MCF 10A (cell line): ENCODE results near the gene GPC2. TPM values are rescaled to one million over a fixed set of nuclear protein-coding genes. Genes with fewer than 3 reads are reported as not detected.
A peak's percentile ranks its signal among the peaks of the same experiment; 100 is the strongest.
"Not testable (repeated sequence)": the region's sequence is repeated elsewhere in the genome, so short reads cannot be mapped to it uniquely, and the experiment has no call there.

Experiments used
- BruUV-seq: library from RNA; stranded (reverse); fragments of 400-500 nt; replicated peaks from 2 replicates; lab custom pipeline; 2021; lab: Mats Ljungman, UMichigan
- CTCF ChIA-PET: fragments of 300-600 bp; sonication (Branson Sonifier 250); formaldehyde crosslinking; extraction: SDS; loops from one replicate; lab custom pipeline; 2021; ENCODE audit warnings: antibody characterized with exemption, inconsistent platforms; lab: Yijun Ruan, JAX
- POLR2A ChIA-PET: fragments of 300-600, 350-650 bp; sonication (Branson Sonifier 250); formaldehyde crosslinking; extraction: SDS; loops from one replicate; lab custom pipeline; 2020; ENCODE audit warnings: antibody characterized with exemption, inconsistent platforms; lab: Yijun Ruan, JAX
- DNase-seq: peaks from one replicate; pipeline ENCODE4 v3.0.0-alpha.2; 2018; ENCODE audit not compliant: unreplicated experiment
- H3K27ac Mint-ChIP-seq: one replicate; pipeline ENCODE4 v1.8.0; 2022; ENCODE audit warnings: mild to moderate bottlenecking, low read depth, mixed read lengths; ENCODE audit not compliant: unreplicated experiment
- H3K27me3 Mint-ChIP-seq: one replicate; pipeline ENCODE4 v1.8.0; 2022; ENCODE audit warnings: mixed read lengths; ENCODE audit not compliant: insufficient read depth, unreplicated experiment
- H3K36me3 Mint-ChIP-seq: one replicate; pipeline ENCODE4 v1.8.0; 2022; ENCODE audit warnings: mild to moderate bottlenecking, moderate library complexity, mixed read lengths; ENCODE audit not compliant: insufficient read depth, unreplicated experiment
- H3K4me1 Mint-ChIP-seq: one replicate; pipeline ENCODE4 v1.8.0; 2022; ENCODE audit warnings: mixed read lengths; ENCODE audit not compliant: insufficient read depth, unreplicated experiment
- H3K4me3 Mint-ChIP-seq: one replicate; pipeline ENCODE4 v1.8.0; 2022; ENCODE audit warnings: mild to moderate bottlenecking, moderate library complexity, mixed read lengths; ENCODE audit not compliant: unreplicated experiment
- H3K9me3 Mint-ChIP-seq: one replicate; pipeline ENCODE4 v1.8.0; 2022; ENCODE audit warnings: mixed read lengths; ENCODE audit not compliant: unreplicated experiment
- CTCF ChIP-seq: fragments of 200-600 bp; IDR thresholded peaks from one replicate; pipeline ENCODE4 v1.8.0; 2022; ENCODE audit warnings: antibody characterized with exemption, mild to moderate bottlenecking; ENCODE audit not compliant: unreplicated experiment
- intact Hi-C: fragments of 100-400 bp; cut with micrococcal nuclease; formaldehyde crosslinking; loops from 2 replicates; pipeline ENCODE4 v1.14.1; 2022
- total RNA-seq: library from RNA; stranded (reverse); gene quantifications from 2 replicates; pipeline ENCODE4 v1.2.3, GENCODE V29; 2022

Gene GPC2
- total RNA-seq, 1 experiment from 2014 or later: 0.65 TPM

- ChIA-PET CTCF (interaction anchor here (0.5 to 1.9 kb wide), 5 partner anchors 9 to 100 kb away, joined by 3 to 6 read pairs (median 3); no protein-coding TSS in a partner anchor), POLR2A (no interaction called here)
- BruUV-seq: no TSS peak
- Mint-ChIP-seq H3K27ac (no peak overlapping the region), H3K9me3 (no peaks in the 10 kb centered on the region), H3K36me3 (no peaks in the 10 kb centered on the region), H3K4me3 (no peak overlapping the region), H3K4me1 (peaks cover 5% of the 10 kb centered on the region), H3K27me3 (no peaks in the 10 kb centered on the region)
- no peak for TF ChIP-seq CTCF
- no peak for DNase-seq
- intact Hi-C loops: no loop called here
Measured at GRCh38 chr7:100189061-100189460, 11.9 kb upstream of the GPC2 start.

- H3K27me3 Mint-ChIP-seq: no peaks in the 10 kb centered on the region
- no peaks in the 10 kb centered on the region for H3K9me3 Mint-ChIP-seq
- BruUV-seq: no TSS peak
- H3K36me3 Mint-ChIP-seq: no peaks in the 10 kb centered on the region
- no peak overlapping the region for H3K27ac Mint-ChIP-seq
- intact Hi-C loops: no loop called here
- no peaks in the 10 kb centered on the region for H3K4me1 Mint-ChIP-seq
- CTCF ChIA-PET: interaction anchor here (0.7 to 1.2 kb wide), 2 partner anchors 47 to 63 kb away, joined by 4 to 6 read pairs; no protein-coding TSS in a partner anchor
- H3K4me3 Mint-ChIP-seq: no peak overlapping the region
- TF ChIP-seq CTCF: no peak
- POLR2A ChIA-PET: no interaction called here
- DNase-seq: no peak
Measured at GRCh38 chr7:100185726-100186125, 8.5 kb upstream of the GPC2 start.

- H3K4me1 Mint-ChIP-seq, H3K4me3 Mint-ChIP-seq, H3K9me3 Mint-ChIP-seq, H3K36me3 Mint-ChIP-seq, H3K27me3 Mint-ChIP-seq, H3K27ac Mint-ChIP-seq, BruUV-seq, intact Hi-C loops: not testable (repeated sequence)
- DNase-seq: peak; percentile 23
- ChIA-PET POLR2A (interaction anchor here (0.6 kb wide), 1 partner anchor 34 kb away, joined by 4 read pairs; the partner anchor contains the start of gene LAMTOR4), CTCF (interaction anchor here (0.6 kb wide), 1 partner anchor 82 kb away, joined by 3 read pairs; no protein-coding TSS in a partner anchor)
Measured at GRCh38 chr7:100183090-100183489, 5.9 kb upstream of the GPC2 start.

GRCh38 chr7:100182616-100183015, 5.4 kb upstream of the GPC2 start:
- POLR2A ChIA-PET, CTCF ChIA-PET, H3K27me3 Mint-ChIP-seq, BruUV-seq, intact Hi-C loops, DNase-seq, H3K4me3 Mint-ChIP-seq, H3K4me1 Mint-ChIP-seq, H3K36me3 Mint-ChIP-seq, H3K9me3 Mint-ChIP-seq, H3K27ac Mint-ChIP-seq: not testable (repeated sequence)

GRCh38 chr7:100180084-100180483, 2.9 kb upstream of the GPC2 start:
- H3K27ac Mint-ChIP-seq, H3K4me3 Mint-ChIP-seq, intact Hi-C loops, POLR2A ChIA-PET, H3K9me3 Mint-ChIP-seq, BruUV-seq, H3K27me3 Mint-ChIP-seq, DNase-seq, H3K36me3 Mint-ChIP-seq: not testable (repeated sequence)
- H3K4me1 Mint-ChIP-seq: peaks cover 10% of the 10 kb centered on the region
- CTCF ChIA-PET: interaction anchor here (0.7 to 1.7 kb wide), 2 partner anchors 9 to 228 kb away, joined by 3 to 6 read pairs; no protein-coding TSS in a partner anchor
